GM19452 (cell line): ENCODE measurements around the gene MED12L.

Experiments used
- ATAC-seq: cut with Tn5 transposase; IDR thresholded peaks from one replicate; pipeline ENCODE4 v1.9.1; 2021; ENCODE audit not compliant: unreplicated experiment

The MED12L gene

DNA sequence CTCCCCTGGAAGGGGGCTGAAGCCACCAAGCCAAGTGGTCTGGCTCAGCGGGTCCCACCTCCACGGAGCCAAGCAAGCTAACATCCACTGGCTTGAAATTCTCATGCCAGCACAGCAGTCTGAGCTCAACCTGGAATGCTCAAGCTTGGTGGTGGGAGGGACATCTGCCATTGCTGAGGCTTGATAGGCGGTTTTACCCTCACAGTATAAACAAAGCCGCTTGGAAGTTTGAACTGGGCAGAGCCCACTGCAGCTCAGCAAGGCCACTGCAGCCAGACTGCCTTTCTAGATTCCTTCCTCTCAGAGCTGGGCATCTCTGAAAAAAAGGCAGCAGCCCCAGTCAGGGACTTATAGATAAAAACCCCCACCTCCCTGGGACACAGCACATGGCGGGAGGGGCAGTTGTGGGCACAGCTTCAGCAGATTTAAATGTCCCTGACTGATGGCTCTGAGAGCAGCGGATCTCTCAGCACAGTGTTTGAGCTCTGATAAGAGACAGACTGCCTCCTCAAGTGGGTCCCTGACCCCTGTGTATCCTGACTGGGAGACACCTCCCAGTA is 398.6 kb downstream of the MED12L start:
- ATAC-seq: no peak
